ENCODE results near the gene SEC23IP. TPM values are rescaled to one million over a fixed set of nuclear protein-coding genes. Genes with fewer than 3 reads are reported as not detected.

SEC23IP gene
- total RNA-seq, 2 experiments from 2014 or later = 60.3 to 61.4 TPM

DNA sequence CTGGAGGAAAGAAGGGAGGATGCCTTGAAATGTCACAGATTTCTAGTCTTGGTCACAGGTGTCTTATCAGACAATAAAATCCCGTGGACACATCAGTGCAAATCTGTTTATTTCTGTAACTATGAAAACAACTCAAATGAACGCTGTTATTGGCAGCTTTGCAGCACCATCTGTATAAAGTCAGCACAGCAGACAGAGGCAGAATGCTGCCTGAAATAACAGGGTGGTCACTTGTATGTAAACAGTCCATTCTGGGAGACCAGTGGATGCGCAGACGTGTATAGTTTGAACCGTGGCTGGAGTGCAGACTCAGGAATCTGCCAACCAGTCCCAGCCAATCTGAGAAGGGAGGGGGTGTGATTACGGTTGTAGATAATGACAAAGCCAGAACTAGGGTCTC is 54.8 kb downstream of the SEC23IP start:
- Mint-ChIP-seq H3K4me3 (no peak overlapping the region), H3K4me1 (ENCODE audit: low read depth) (no peaks in the 10 kb centered on the region), H3K27me3 (no peaks in the 10 kb centered on the region), H3K9me3 (no peaks in the 10 kb centered on the region), H3K36me3 (ENCODE audit: low read depth) (peaks cover 14% of the 10 kb centered on the region), H3K27ac (no peak overlapping the region)
- ChIA-PET POLR2A (no interaction called here), CTCF (no interaction called here)
- DNase-seq = no peak
- ATAC-seq = no peak
- intact Hi-C loops (cut with micrococcal nuclease) = no loop called here
- TF ChIP-seq CTCF (IDR thresholded peaks at IDR 0.05) = no peak

GRCh38 chr10:119957451-119957850 is 64.9 kb downstream of the SEC23IP start:
- intact Hi-C loops (cut with micrococcal nuclease) = no loop called here
- TF ChIP-seq CTCF (IDR thresholded peaks at IDR 0.05) = no peak
- Mint-ChIP-seq H3K27ac (no peak overlapping the region), H3K36me3 (ENCODE audit: low read depth) (no peaks in the 10 kb centered on the region), H3K4me1 (ENCODE audit: low read depth) (no peaks in the 10 kb centered on the region), H3K4me3 (no peak overlapping the region), H3K9me3 (no peaks in the 10 kb centered on the region), H3K27me3 (peaks cover 4% of the 10 kb centered on the region)
- ChIA-PET POLR2A (no interaction called here), CTCF (no interaction called here)
- ATAC-seq (no peak), DNase-seq (no peak)

GRCh38 chr10:119962837-119963236 is 70.3 kb downstream of the SEC23IP start:
- intact Hi-C loops (cut with micrococcal nuclease) = no loop called here
- no peaks in the 10 kb centered on the region for H3K4me1 Mint-ChIP-seq (ENCODE audit: low read depth)
- ATAC-seq (no peak), DNase-seq (no peak)
- no peak for TF ChIP-seq CTCF (IDR thresholded peaks at IDR 0.05)
- no peaks in the 10 kb centered on the region for H3K36me3 Mint-ChIP-seq (ENCODE audit: low read depth)
- no peak overlapping the region for H3K27ac Mint-ChIP-seq
- peaks cover 10% of the 10 kb centered on the region for H3K9me3 Mint-ChIP-seq
- POLR2A ChIA-PET = no interaction called here
- no peak overlapping the region for H3K4me3 Mint-ChIP-seq
- CTCF ChIA-PET = no interaction called here
- peaks cover 6% of the 10 kb centered on the region for H3K27me3 Mint-ChIP-seq

- CTCF ChIA-PET = no interaction called here
- no peaks in the 10 kb centered on the region for H3K36me3 Mint-ChIP-seq (ENCODE audit: low read depth)
- H3K4me1 Mint-ChIP-seq (ENCODE audit: low read depth) = no peaks in the 10 kb centered on the region
- peaks cover 12% of the 10 kb centered on the region for H3K9me3 Mint-ChIP-seq
- POLR2A ChIA-PET = no interaction called here
- TF ChIP-seq CTCF (IDR thresholded peaks at IDR 0.05) = no peak
- no peak overlapping the region for H3K4me3 Mint-ChIP-seq
- H3K27ac Mint-ChIP-seq = no peak overlapping the region
- ATAC-seq (no peak), DNase-seq (no peak)
- intact Hi-C loops (cut with micrococcal nuclease) = no loop called here
- H3K27me3 Mint-ChIP-seq = peaks cover 6% of the 10 kb centered on the region
Measured at GRCh38 chr10:119967066-119967465, 74.5 kb downstream of the SEC23IP start.

- CTCF ChIA-PET = no interaction called here
- intact Hi-C loops (cut with micrococcal nuclease) = no loop called here
- TF ChIP-seq CTCF (IDR thresholded peaks at IDR 0.05) = no peak
- peaks cover 12% of the 10 kb centered on the region for H3K9me3 Mint-ChIP-seq
- H3K27ac Mint-ChIP-seq = no peak overlapping the region
- H3K27me3 Mint-ChIP-seq = peaks cover 8% of the 10 kb centered on the region
- POLR2A ChIA-PET = no interaction called here
- ATAC-seq (no peak), DNase-seq (no peak)
- no peaks in the 10 kb centered on the region for H3K36me3 Mint-ChIP-seq (ENCODE audit: low read depth)
- no peaks in the 10 kb centered on the region for H3K4me1 Mint-ChIP-seq (ENCODE audit: low read depth)
- H3K4me3 Mint-ChIP-seq = no peak overlapping the region
Measured at GRCh38 chr10:119969609-119970008, 77.1 kb downstream of the SEC23IP start.

Measured in activated CD8-positive, alpha-beta T cell treated with anti-CD3 and anti-CD28 coated beads for 36 hours (primary cell).